22Rv1 (cell line): ENCODE data around the gene KSR2.

Experiments used
- CTCF ChIP-seq: fragments of 450-650 bp; IDR thresholded peaks from 2 replicates; pipeline ENCODE4 v1.5.1; 2017; ENCODE audit warnings: mild to moderate bottlenecking
- ZFX ChIP-seq: fragments of 450-650 bp; IDR thresholded peaks from 2 replicates; pipeline ENCODE4 v1.6.1; 2017; ENCODE audit warnings: antibody characterized with exemption, borderline replicate concordance

DNA sequence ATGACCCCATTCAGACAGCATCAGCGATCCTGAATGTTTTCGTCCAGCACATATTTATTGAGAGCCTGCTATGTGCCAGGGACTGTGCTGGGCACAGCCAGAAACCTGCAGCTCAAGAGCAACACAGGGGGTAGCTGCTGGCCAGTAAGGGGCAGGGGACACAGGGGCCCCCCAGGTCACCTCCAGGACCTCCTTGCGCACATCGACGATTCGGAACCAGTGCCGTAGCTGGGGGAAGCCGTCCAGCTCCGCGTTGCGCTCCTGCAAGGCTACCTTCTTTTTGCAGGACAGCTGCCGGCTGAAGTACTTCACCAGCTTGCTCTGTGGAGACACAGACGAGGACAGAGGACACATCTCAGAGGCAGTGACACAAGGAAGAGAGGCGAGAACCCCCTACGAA is 108.7 kb downstream of the KSR2 start:
- no peak for TF ChIP-seq CTCF
- TF ChIP-seq ZFX, result no peak
